GM18526 (cell line): Measurements from ENCODE around the gene HOXD8.

Source experiments
- POLR2A ChIP-seq: IDR thresholded peaks from 3 replicates; pipeline ENCODE4 v1.6.1; 2011; ENCODE audit not compliant: insufficient read length; ENCODE audit errors: extremely low read depth

The HOXD8 gene

GRCh38 chr2:176147210-176147799 lies 17.8 kb downstream of the HOXD8 start:
- no peak for TF ChIP-seq POLR2A

GRCh38 chr2:176147800-176148496 lies 18.4 kb downstream of the HOXD8 start:
- TF ChIP-seq POLR2A, result no peak

GRCh38 chr2:176148751-176149421 lies 19.4 kb downstream of the HOXD8 start:
- no peak for TF ChIP-seq POLR2A

GRCh38 chr2:176149481-176149938 lies 20.0 kb downstream of the HOXD8 start:
- no peak for TF ChIP-seq POLR2A

GRCh38 chr2:176149939-176150583 lies 20.6 kb downstream of the HOXD8 start:
- no peak for TF ChIP-seq POLR2A

GRCh38 chr2:176150584-176151441 lies 21.3 kb downstream of the HOXD8 start:
- TF ChIP-seq POLR2A, result no peak

GRCh38 chr2:176151442-176152287 lies 22.2 kb downstream of the HOXD8 start, which contains the start of gene HOXD4:
Gene HOXD4, plus strand, starts transcription at chr2:176151550. Its CDS starts 84 bp downstream, at chr2:176151634.
- TF ChIP-seq POLR2A, result no peak

GRCh38 chr2:176152350-176153181 lies 23.1 kb downstream of the HOXD8 start:
- no peak for TF ChIP-seq POLR2A

- no peak for TF ChIP-seq POLR2A
Observed at GRCh38 chr2:176154576-176155252, 25.2 kb downstream of the HOXD8 start.

- TF ChIP-seq POLR2A, result no peak
Observed at GRCh38 chr2:176155356-176156044, 26.0 kb downstream of the HOXD8 start.

GRCh38 chr2:176156301-176156806 lies 26.8 kb downstream of the HOXD8 start:
- TF ChIP-seq POLR2A, result no peak
